GM23248 (cell line): Measurements from ENCODE around the gene GRID2IP. TPM values are rescaled to one million over a fixed set of nuclear protein-coding genes. Genes with fewer than 3 reads are reported as not detected.

Experiments used
- DNase-seq: peaks from one replicate; pipeline ENCODE4 v3.0.0-alpha.2; 2015
- H2AFZ ChIP-seq: fragments of 200-600 bp; sonication (generic); 2 replicates; pipeline ENCODE4 v1.6.1; 2016; ENCODE audit warnings: antibody characterized with exemption
- H3F3A ChIP-seq: fragments of 200-600 bp; sonication (generic); 2 replicates; pipeline ENCODE4 v1.6.1; 2016; ENCODE audit warnings: mild to moderate bottlenecking, antibody characterized with exemption, mixed run types; ENCODE audit not compliant: insufficient read depth
- H3K27ac ChIP-seq: fragments of 200-600 bp; sonication (generic); 2 replicates; pipeline ENCODE4 v1.5.1; 2016; ENCODE audit warnings: mild to moderate bottlenecking
- H3K27me3 ChIP-seq: fragments of 200-600 bp; sonication (generic); replicated peaks from 2 replicates; pipeline ENCODE4 v1.6.1; 2016; ENCODE audit warnings: mild to moderate bottlenecking; ENCODE audit not compliant: insufficient read depth
- H3K36me3 ChIP-seq: fragments of 200-600 bp; sonication (generic); 2 replicates; pipeline ENCODE4 v1.6.1; 2016; ENCODE audit warnings: low read depth, mild to moderate bottlenecking
- H3K4me1 ChIP-seq: fragments of 200-600 bp; sonication (generic); 2 replicates; pipeline ENCODE4 v1.6.1; 2016; ENCODE audit warnings: mild to moderate bottlenecking; ENCODE audit not compliant: insufficient read depth
- H3K4me2 ChIP-seq: fragments of 200-600 bp; sonication (generic); one replicate; pipeline ENCODE4 v1.6.1; 2016; ENCODE audit warnings: mild to moderate bottlenecking; ENCODE audit not compliant: unreplicated experiment
- H3K4me3 ChIP-seq: fragments of 200-600 bp; sonication (generic); 2 replicates; pipeline ENCODE4 v1.5.1; 2016; ENCODE audit warnings: mild to moderate bottlenecking
- H3K79me2 ChIP-seq: fragments of 200-600 bp; sonication (generic); 2 replicates; pipeline ENCODE4 v1.6.1; 2016; ENCODE audit warnings: mild to moderate bottlenecking; ENCODE audit not compliant: insufficient read depth
- H3K9ac ChIP-seq: fragments of 200-600 bp; sonication (generic); 2 replicates; pipeline ENCODE4 v1.6.1; 2016; ENCODE audit warnings: mild to moderate bottlenecking
- H3K9me2 ChIP-seq: fragments of 200-600 bp; sonication (generic); 2 replicates; pipeline ENCODE4 v1.6.1; 2016; ENCODE audit warnings: mixed run types, mild to moderate bottlenecking, moderate library complexity; ENCODE audit not compliant: insufficient read depth
- H3K9me3 ChIP-seq: fragments of 200-600 bp; sonication (generic); one replicate; pipeline ENCODE4 v1.6.1; 2017; ENCODE audit warnings: low read depth
- H4K20me1 ChIP-seq: fragments of 200-600 bp; sonication (generic); 2 replicates; pipeline ENCODE4 v1.6.0; 2016; ENCODE audit not compliant: insufficient read depth
- EZH2 ChIP-seq: fragments of 200-600 bp; sonication (generic); IDR thresholded peaks from 2 replicates; pipeline ENCODE4 v1.6.1; 2018; ENCODE audit warnings: antibody characterized with exemption, mild to moderate bottlenecking; ENCODE audit not compliant: insufficient read depth, poor library complexity, severe bottlenecking
- EZH2phosphoT487 ChIP-seq: fragments of 200-600 bp; sonication (generic); IDR thresholded peaks from 2 replicates; pipeline ENCODE4 v1.6.1; 2018; ENCODE audit warnings: antibody characterized with exemption, moderate library complexity, mild to moderate bottlenecking, low read depth; ENCODE audit not compliant: insufficient read depth
- WGBS, 2 experiments: methylation state at CpG; one replicate each; pipeline ENCODE4 v1.1.6; 2015 to 2017; ENCODE audit warnings: low lambda C conversion rate in 2 of 2, low coverage in 1 of 2; ENCODE audit errors: missing lambda C conversion rate in 2 of 2; 5-methylcytosine and 5-hydroxymethylcytosine counted together
- in situ Hi-C: fragments of 300-500 bp; cut with MboI; formaldehyde crosslinking; loops from 2 replicates; pipeline ENCODE4 v1.15.0; 2020
- polyA plus RNA-seq: library from polyadenylated mRNA; unstranded; fragments of >200 nt; fragmentation: Nextera tagmentation; extraction: Ambion mirVana; gene quantifications from 2 replicates; pipeline ENCODE4 v1.2.1, GENCODE V29; 2016
- total RNA-seq: library from RNA; depleted of rRNA; stranded (reverse); fragments of >200 nt; shearing (Covaris generic); gene quantifications from 2 replicates; pipeline ENCODE4 v1.2.3, GENCODE V29; 2014

The GRID2IP gene
- total and polyA plus RNA-seq, 2 experiments from 2014 or later = not detected

DNA sequence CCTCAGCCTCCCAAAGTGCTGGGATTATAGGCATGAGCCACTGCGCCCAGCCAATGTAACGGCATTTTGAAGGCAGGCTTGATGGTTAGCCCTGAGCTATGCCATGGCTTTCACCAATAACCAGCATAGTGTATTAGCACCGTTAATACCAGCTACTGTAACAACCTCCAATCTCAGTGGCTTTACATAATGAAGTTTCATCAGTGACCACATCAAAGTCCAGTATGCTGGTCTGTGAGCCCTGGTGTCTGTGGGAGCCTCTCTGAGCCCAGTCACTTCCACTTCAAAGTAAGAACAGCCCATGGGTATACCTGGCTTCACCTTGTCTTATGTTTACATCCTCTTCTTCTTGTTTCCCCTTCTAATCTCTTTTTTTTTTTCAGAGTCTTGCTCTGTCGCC lies 14.4 kb upstream of the GRID2IP start:
- no peaks in the 10 kb centered on the region; the same call in 1 of the 2 replicates for H3K4me1 ChIP-seq
- H2AFZ ChIP-seq = no peak overlapping the region
- H4K20me1 ChIP-seq = no peaks in the 10 kb centered on the region
- in situ Hi-C loops = no loop called here
- no peak overlapping the region for H3K27ac ChIP-seq
- no peak for TF ChIP-seq EZH2
- TF ChIP-seq EZH2phosphoT487 = no peak
- WGBS, 2 experiments = 68 to 70% methylated on average over 4 of the region's 4 CpGs
- no peak overlapping the region for H3K4me3 ChIP-seq
- H3K27me3 ChIP-seq = no peaks in the 10 kb centered on the region
- no peak for DNase-seq
- H3K4me2 ChIP-seq = no peak overlapping the region
- no peaks in the 10 kb centered on the region for H3K9me2 ChIP-seq
- no peaks in the 10 kb centered on the region for H3K9me3 ChIP-seq
- H3K9ac ChIP-seq = no peak overlapping the region
- no peaks in the 10 kb centered on the region for H3K79me2 ChIP-seq
- no peaks in the 10 kb centered on the region for H3K36me3 ChIP-seq
- no peaks in the 10 kb centered on the region for H3F3A ChIP-seq

DNA sequence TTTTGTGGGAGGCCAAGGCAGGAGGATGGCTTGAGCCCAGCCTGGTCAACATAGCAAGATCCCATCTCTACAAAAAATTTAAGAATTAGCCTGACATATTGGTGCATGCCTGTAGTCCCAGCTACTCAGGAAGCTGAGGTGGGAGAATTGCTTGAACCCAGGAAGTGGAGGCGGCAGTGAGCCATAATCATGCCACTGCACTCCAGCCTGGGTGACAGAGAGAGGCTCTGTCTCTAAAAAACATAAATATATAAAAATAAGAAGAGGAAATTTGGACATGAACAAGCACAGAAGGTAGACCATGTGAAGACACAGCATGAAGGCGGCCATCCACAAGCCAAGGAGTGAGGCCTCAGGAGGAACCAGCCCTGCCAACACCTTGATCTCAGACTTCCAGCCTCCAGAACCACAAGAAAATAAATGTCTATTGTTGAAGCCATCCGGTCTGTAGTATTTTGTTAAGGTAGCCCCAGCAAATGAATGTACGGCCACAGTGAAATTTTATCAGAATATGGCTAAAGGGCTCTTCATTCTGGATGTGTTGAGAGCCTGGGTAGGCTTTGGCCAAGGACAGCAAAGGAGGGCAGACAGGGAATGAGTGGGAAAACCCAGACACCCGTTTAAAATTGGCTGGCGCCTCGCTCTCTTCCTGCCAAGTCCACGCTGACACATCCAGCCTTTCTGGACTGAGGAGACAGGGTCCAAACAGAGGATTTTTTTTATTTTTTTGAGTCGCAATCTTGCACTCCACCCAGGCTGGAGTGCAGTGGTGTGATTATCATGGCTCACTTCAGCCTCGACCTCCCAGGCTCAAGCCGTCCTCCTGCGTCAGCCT lies 12.9 kb upstream of the GRID2IP start:
- H2AFZ ChIP-seq = no peak overlapping the region; the same call in 1 of the 2 replicates
- H3K9me2 ChIP-seq = no peaks in the 10 kb centered on the region
- no peak overlapping the region for H3K27ac ChIP-seq
- no peak overlapping the region for H3K4me3 ChIP-seq
- H3K9me3 ChIP-seq = no peaks in the 10 kb centered on the region
- no peaks in the 10 kb centered on the region for H4K20me1 ChIP-seq
- no peaks in the 10 kb centered on the region for H3K79me2 ChIP-seq
- H3K27me3 ChIP-seq = no peaks in the 10 kb centered on the region
- in situ Hi-C loops = no loop called here
- no peak overlapping the region for H3K4me2 ChIP-seq
- WGBS, 2 experiments = 14 to 15% methylated on average over 12 of the region's 12 CpGs
- TF ChIP-seq EZH2phosphoT487 (no peak), EZH2 (no peak)
- H3F3A ChIP-seq = no peaks in the 10 kb centered on the region
- no peaks in the 10 kb centered on the region; the same call in 1 of the 2 replicates for H3K4me1 ChIP-seq
- no peaks in the 10 kb centered on the region for H3K36me3 ChIP-seq
- H3K9ac ChIP-seq = no peak overlapping the region
- DNase-seq = peak; percentile 67

DNA sequence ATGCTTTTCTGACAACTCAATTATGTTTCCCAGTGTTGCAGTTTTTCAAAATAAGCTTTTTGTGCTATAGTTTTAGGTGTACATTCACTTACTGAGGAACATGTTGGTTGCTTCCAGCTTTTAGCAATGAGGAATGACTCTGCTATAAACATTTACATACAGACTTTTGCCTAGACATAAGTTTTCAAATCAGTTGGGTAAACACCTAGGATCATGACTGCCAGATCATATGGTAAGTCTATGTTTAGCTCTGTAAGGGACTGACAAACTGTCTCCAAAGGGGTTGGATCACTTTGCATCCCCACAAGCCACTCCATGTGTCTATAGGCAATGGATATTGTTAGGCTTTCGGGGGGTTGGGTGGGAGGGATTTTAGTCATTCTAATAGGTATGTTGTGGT lies 10.8 kb upstream of the GRID2IP start:
- H3K36me3 ChIP-seq = no peaks in the 10 kb centered on the region
- in situ Hi-C loops = no loop called here
- H3K4me2 ChIP-seq = no peak overlapping the region
- no peak overlapping the region for H3K9ac ChIP-seq
- TF ChIP-seq EZH2 = no peak
- no peaks in the 10 kb centered on the region for H3F3A ChIP-seq
- H3K9me2 ChIP-seq = no peaks in the 10 kb centered on the region
- no peak overlapping the region for H2AFZ ChIP-seq
- H3K27ac ChIP-seq = no peak overlapping the region
- WGBS, 2 experiments = 58 to 70% methylated on average over 1 of the region's 1 CpG
- no peak for DNase-seq
- no peak overlapping the region for H3K4me3 ChIP-seq
- no peaks in the 10 kb centered on the region; the same call in 1 of the 2 replicates for H3K4me1 ChIP-seq
- H3K79me2 ChIP-seq = no peaks in the 10 kb centered on the region
- no peaks in the 10 kb centered on the region for H4K20me1 ChIP-seq
- no peaks in the 10 kb centered on the region for H3K9me3 ChIP-seq
- H3K27me3 ChIP-seq = no peaks in the 10 kb centered on the region

DNA sequence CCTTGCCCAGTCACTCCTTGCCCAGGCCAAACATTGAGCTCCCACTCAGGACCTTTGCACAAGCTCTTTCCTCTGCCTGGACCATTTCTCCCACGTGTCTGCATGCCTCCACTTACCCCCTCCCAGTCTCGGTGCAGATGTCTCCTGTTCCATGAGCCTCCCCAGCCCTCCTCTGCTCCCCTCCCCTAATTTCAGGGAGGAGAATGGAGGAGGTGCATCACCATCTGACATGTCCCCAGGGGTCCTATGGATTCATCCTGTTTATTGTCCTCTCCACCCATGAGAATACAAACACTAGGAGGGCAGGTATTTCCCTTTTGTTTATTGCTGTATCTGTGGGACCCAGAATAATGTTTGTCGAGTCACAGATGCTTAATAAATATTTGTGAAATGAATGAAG lies 8.6 kb upstream of the GRID2IP start:
- 60 to 67% methylated on average over 3 of the region's 3 CpGs for WGBS, 2 experiments
- no peaks in the 10 kb centered on the region for H3K36me3 ChIP-seq
- H3K4me3 ChIP-seq = no peak overlapping the region
- H3K9ac ChIP-seq = no peak overlapping the region
- H4K20me1 ChIP-seq = no peaks in the 10 kb centered on the region
- H3K79me2 ChIP-seq = no peaks in the 10 kb centered on the region
- no peaks in the 10 kb centered on the region for H3K9me3 ChIP-seq
- H3K27me3 ChIP-seq = no peaks in the 10 kb centered on the region
- H3F3A ChIP-seq = no peaks in the 10 kb centered on the region
- no peak overlapping the region for H3K27ac ChIP-seq
- H2AFZ ChIP-seq = no peak overlapping the region
- no peak for TF ChIP-seq EZH2
- TF ChIP-seq EZH2phosphoT487 = no peak
- DNase-seq = no peak
- no peaks in the 10 kb centered on the region for H3K9me2 ChIP-seq
- H3K4me1 ChIP-seq = no peaks in the 10 kb centered on the region; the same call in 1 of the 2 replicates
- in situ Hi-C loops = no loop called here
- no peak overlapping the region for H3K4me2 ChIP-seq

DNA sequence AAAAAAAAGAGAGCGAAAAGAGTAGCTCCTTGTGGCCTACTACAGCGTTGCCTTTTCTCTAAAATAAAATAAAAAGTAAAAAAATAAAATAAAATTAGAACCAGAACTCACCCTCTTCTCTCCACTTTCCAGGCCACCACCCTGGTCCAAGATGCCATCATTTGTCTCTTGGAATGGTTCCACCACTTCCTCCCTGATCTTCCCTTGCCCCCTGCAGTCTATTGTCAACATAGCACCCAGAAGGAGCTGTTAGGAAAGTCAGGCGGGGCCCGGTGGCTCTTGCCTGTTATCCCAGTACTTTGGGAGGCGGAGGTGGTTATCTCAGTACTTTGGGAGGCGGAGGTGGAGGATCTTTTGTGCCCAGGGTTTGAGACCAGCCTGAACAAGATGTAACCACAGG lies 7.6 kb upstream of the GRID2IP start:
- no peak for TF ChIP-seq EZH2phosphoT487
- TF ChIP-seq EZH2 = no peak
- no peaks in the 10 kb centered on the region for H3K9me2 ChIP-seq
- H4K20me1 ChIP-seq = no peaks in the 10 kb centered on the region
- H3K4me3 ChIP-seq = no peak overlapping the region
- H2AFZ ChIP-seq = no peak overlapping the region
- H3K27ac ChIP-seq = no peak overlapping the region
- H3F3A ChIP-seq = no peaks in the 10 kb centered on the region
- 37 to 44% methylated on average over 6 of the region's 6 CpGs for WGBS, 2 experiments
- H3K4me2 ChIP-seq = no peak overlapping the region
- H3K4me1 ChIP-seq = no peaks in the 10 kb centered on the region
- H3K9ac ChIP-seq = no peak overlapping the region
- no peaks in the 10 kb centered on the region for H3K79me2 ChIP-seq
- no peaks in the 10 kb centered on the region for H3K36me3 ChIP-seq
- H3K27me3 ChIP-seq = no peaks in the 10 kb centered on the region
- no peaks in the 10 kb centered on the region for H3K9me3 ChIP-seq
- peak; percentile 84 for DNase-seq
- in situ Hi-C loops = no loop called here
